Measurements from ENCODE around the gene B4GALT1.
A peak's percentile ranks its signal among the peaks of the same experiment; 100 is the strongest.

Gene B4GALT1

DNA sequence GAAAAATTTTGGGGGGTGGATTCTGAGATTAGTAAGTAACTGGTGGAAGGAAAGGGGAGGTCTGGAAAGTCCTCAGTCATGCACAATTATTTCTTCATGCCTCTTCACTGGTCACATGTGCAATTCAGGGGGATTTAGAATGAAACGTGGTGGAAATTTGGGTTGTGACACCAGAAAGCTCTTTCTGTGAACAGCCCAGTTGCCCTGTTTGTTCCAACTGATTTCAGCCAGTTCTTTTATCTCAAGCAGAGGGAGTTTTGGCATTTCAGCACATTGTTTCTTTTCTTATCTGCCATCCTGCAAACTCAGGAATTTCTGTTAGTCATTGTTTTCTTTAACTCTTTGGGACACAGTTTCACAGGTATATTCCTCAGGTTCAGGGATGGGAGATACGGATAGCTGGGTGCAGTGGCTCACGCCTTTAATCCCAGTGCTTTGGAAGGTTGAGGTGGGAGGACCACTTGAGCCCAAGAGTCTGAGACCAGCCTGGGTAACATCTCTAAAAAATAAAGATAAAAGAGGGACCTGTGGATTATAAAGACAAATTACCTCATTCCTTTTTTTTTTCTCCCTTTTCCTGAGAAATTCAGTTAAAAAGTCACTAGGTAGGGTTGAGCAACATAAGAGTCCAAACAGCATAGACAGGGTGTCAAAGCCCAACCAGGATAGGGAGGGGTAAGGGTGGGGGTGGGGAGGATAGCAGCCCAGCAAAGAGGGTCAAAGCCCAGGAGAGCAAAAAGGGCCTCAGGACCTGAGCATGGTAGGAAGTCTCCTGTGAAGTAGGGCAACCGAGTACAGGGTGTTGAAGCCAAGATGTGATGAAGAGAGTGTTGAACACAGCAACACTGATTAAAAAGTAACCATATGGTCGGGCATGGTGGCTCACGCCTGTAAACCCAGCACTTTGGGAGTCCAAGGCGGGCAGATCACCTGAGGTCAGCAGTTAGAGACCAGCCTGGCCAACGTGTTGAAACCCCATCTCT lies 5.4 kb upstream of the B4GALT1 start:
- Mint-ChIP-seq H3K27ac (peak overlapping the region; percentile 33), H3K9me3 (peaks cover 4% of the 10 kb centered on the region), H3K4me3 (no peak overlapping the region), H3K4me1 (peaks cover 25% of the 10 kb centered on the region), H3K27me3 (ENCODE audit: low read depth, poor library complexity) (peaks cover 18% of the 10 kb centered on the region), H3K36me3 (ENCODE audit: low read depth) (no peaks in the 10 kb centered on the region)
- TF ChIP-seq, protein P1, sequence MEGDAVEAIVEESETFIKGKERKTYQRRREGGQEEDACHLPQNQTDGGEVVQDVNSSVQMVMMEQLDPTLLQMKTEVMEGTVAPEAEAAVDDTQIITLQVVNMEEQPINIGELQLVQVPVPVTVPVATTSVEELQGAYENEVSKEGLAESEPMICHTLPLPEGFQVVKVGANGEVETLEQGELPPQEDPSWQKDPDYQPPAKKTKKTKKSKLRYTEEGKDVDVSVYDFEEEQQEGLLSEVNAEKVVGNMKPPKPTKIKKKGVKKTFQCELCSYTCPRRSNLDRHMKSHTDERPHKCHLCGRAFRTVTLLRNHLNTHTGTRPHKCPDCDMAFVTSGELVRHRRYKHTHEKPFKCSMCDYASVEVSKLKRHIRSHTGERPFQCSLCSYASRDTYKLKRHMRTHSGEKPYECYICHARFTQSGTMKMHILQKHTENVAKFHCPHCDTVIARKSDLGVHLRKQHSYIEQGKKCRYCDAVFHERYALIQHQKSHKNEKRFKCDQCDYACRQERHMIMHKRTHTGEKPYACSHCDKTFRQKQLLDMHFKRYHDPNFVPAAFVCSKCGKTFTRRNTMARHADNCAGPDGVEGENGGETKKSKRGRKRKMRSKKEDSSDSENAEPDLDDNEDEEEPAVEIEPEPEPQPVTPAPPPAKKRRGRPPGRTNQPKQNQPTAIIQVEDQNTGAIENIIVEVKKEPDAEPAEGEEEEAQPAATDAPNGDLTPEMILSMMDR (IDR thresholded peaks at IDR 0.05), result no peak
- no peak for DNase-seq

DNA sequence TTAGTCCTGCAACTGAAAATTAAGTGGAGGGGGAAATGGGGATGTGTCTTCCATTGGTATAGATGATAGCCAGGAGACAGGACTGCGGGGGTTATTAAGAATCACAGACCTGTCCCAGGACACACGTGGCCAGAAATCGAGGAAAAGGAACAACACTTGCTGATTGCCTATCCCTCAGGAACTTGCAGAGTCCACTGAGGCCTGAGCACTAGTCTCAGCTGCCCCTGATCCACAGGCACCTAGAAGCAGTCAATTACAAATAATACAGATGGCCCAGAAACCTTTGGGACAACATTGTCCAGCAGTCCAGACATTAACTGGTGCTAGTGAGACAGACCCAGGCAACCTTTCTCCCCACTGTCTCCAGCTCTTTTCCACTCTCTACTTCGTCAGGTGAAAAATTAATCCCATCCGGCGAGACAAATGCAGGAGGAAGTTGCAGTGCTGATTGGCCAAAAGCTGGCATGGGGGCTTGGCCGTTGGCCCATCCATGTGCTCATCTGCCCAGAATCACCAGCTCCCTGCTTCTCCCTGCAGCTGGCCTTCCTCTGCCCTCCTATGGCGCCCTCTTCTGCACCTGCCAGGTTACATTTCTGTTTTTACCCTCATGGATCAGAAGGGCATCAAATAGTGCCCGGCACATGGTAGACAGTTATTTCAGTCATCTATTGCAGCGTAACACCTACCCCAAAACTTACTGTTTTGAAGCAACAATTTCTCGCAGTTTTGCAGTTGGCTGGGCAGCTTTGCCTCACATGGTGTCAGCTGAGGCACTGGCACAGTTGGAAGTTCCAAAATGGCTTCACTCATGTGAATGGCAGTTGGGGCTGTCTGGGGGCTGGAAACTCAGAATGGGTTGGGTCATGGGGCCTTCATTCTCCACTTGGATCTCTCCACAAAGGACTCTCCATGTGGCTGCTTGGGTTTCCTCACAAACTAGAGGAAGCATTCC lies 3.6 kb upstream of the B4GALT1 start:
- Mint-ChIP-seq H3K4me3 (no peak overlapping the region), H3K27me3 (ENCODE audit: low read depth, poor library complexity) (peaks cover 14% of the 10 kb centered on the region), H3K27ac (no peak overlapping the region), H3K36me3 (ENCODE audit: low read depth) (no peaks in the 10 kb centered on the region), H3K9me3 (peaks cover 4% of the 10 kb centered on the region), H3K4me1 (peaks cover 34% of the 10 kb centered on the region)
- TF ChIP-seq, protein P1 (IDR thresholded peaks at IDR 0.05), result no peak
- DNase-seq, result no peak

DNA sequence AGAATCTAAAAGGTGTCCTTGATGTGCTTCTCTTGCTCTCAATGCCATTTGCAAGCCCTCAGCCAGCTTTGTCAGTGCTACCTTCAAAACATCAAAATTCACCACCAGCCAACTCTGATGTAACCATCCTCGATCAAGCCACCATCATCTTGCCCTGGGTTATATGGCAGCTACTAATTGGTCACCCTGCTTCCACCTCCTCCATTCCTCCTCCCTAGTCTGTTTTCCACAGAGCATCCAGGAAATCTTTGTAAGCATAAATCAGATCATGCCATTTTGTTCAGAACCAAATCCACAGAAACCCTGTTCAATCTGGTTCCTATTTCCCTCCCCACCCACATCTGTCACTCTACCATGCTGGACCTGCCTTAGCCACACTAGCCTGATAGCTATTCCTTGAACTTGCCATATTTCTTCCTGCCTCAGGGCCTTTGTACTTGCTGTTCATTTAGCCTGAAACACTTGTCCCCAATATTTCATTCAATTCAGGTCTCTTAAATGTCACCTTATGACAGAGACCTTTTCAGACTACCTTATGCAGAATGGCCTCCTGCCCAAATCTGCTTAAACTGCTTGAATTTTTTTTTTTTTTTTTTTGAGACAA lies 1.9 kb upstream of the B4GALT1 start:
- no peak for DNase-seq
- H3K27ac Mint-ChIP-seq, result no peak overlapping the region
- H3K27me3 Mint-ChIP-seq (ENCODE audit: low read depth, poor library complexity), result peaks cover 14% of the 10 kb centered on the region
- H3K9me3 Mint-ChIP-seq, result peaks cover 4% of the 10 kb centered on the region
- peaks cover 51% of the 10 kb centered on the region for H3K4me1 Mint-ChIP-seq
- no peaks in the 10 kb centered on the region for H3K36me3 Mint-ChIP-seq (ENCODE audit: low read depth)
- TF ChIP-seq, protein P1 (IDR thresholded peaks at IDR 0.05), result no peak
- peak overlapping the region; percentile 52 for H3K4me3 Mint-ChIP-seq

DNA sequence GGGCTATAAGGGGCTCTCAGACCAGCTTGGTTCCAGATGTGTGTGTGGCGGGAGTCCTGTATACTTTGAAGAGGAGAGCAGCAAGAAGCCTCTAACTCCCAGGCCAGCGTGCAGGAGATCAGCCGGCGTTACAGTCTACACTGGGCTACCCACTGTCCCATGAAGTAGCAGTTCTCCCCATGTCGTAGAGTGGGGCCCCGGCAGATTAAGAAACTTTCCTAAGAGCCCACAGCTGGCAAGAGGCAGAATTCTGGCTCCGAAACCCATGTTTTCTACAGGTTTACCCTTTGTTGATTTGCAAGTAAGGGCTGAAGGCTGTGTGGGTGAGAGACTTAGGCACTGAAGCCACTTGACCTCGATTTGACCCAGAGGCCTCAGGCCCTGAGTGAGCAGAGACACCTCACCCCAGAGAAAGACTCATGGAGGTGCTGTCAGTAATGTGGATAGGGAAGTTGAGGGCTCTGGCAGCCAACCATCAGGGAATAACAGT lies 881 bp upstream of the B4GALT1 start:
- Mint-ChIP-seq H3K36me3 (ENCODE audit: low read depth) (no peaks in the 10 kb centered on the region), H3K4me1 (peaks cover 61% of the 10 kb centered on the region), H3K4me3 (peak overlapping the region; percentile 85), H3K9me3 (no peaks in the 10 kb centered on the region), H3K27ac (peak overlapping the region; percentile 85), H3K27me3 (ENCODE audit: low read depth, poor library complexity) (peaks cover 10% of the 10 kb centered on the region)
- no peak for DNase-seq
- TF ChIP-seq, protein P1 (IDR thresholded peaks at IDR 0.05), result no peak

DNA sequence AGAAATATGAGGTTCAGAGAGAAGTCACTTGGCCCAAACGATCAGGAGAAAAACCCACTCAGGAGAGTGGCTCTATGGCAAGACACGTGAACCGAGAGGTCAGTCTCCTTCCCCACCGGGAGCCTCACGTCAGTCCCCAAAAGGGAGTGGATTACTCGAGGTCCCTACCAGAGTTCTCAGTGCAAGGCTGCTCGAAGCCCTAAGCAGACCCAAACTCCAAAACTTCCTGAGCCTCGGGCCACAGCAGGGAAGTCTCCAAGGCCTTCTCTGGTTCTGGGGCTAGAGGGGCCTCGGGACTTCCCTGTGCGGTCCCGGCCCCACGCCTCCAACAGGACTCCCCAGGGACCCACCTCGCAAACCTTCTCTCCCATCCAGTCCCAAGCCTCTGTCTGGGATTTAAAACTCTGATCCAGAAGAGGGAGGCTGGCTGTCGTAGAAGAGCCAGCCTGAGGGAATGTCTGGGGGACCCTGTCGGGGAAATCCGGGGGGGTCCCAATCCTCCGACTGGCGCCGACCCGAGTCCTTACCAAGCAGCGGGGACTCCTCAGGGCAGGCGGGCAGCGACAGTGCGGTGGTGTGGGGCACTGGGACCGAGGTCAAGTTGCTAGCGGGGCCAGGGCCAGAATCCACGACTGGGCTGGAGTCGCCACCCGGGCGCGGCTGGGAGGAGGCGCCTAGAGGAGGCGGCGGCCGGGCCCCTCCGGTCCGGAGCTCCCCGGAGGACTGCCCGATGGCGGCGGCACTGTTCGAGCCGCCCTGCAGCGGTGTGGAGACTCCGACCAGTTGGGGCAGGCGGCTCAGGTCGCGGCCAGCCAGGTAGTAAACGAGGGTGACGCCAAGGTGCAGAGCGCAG lies 679 bp downstream of the B4GALT1 start:
- H3K9me3 Mint-ChIP-seq, result no peaks in the 10 kb centered on the region
- H3K27me3 Mint-ChIP-seq (ENCODE audit: low read depth, poor library complexity), result peaks cover 7% of the 10 kb centered on the region
- H3K4me3 Mint-ChIP-seq, result peak overlapping the region; percentile 86
- H3K36me3 Mint-ChIP-seq (ENCODE audit: low read depth), result no peaks in the 10 kb centered on the region
- no peak overlapping the region for H3K27ac Mint-ChIP-seq
- H3K4me1 Mint-ChIP-seq, result peaks cover 70% of the 10 kb centered on the region
- peak; percentile 64 for DNase-seq
- TF ChIP-seq, protein P1 (IDR thresholded peaks at IDR 0.05), result no peak

Data from nephron progenitor cell (in vitro differentiated cells).